GM04504 (cell line): Measurements from ENCODE around the gene FOXF1.

Source experiments
- DNase-seq: peaks from one replicate; pipeline ENCODE4 v3.0.0-alpha.2; 2012; ENCODE audit warnings: low read depth

Gene FOXF1

GRCh38 chr16:86492961-86493629, 17.2 kb upstream of the FOXF1 start:
- no peak for DNase-seq

GRCh38 chr16:86494039-86494564, 16.2 kb upstream of the FOXF1 start:
- no peak for DNase-seq

GRCh38 chr16:86494565-86495356, 15.6 kb upstream of the FOXF1 start:
- DNase-seq = no peak

GRCh38 chr16:86495357-86495701, 15.0 kb upstream of the FOXF1 start:
- DNase-seq = no peak

- DNase-seq = no peak
Measured at GRCh38 chr16:86495756-86496261, 14.5 kb upstream of the FOXF1 start.

GRCh38 chr16:86496262-86496928, 13.9 kb upstream of the FOXF1 start:
- no peak for DNase-seq

- DNase-seq = no peak
Measured at GRCh38 chr16:86496929-86497461, 13.3 kb upstream of the FOXF1 start.

GRCh38 chr16:86497551-86498021, 12.7 kb upstream of the FOXF1 start:
- no peak for DNase-seq

GRCh38 chr16:86498155-86498670, 12.1 kb upstream of the FOXF1 start:
- DNase-seq = no peak

GRCh38 chr16:86498671-86499439, 11.5 kb upstream of the FOXF1 start:
- DNase-seq = no peak

GRCh38 chr16:86499440-86499786, 10.9 kb upstream of the FOXF1 start:
- no peak for DNase-seq

- DNase-seq = no peak
Measured at GRCh38 chr16:86499889-86500707, 10.2 kb upstream of the FOXF1 start.

GRCh38 chr16:86500708-86501510, 9.4 kb upstream of the FOXF1 start:
- no peak for DNase-seq

- DNase-seq = no peak
Measured at GRCh38 chr16:86501989-86502855, 8.1 kb upstream of the FOXF1 start.

- DNase-seq = no peak
Measured at GRCh38 chr16:86502856-86503748, 7.2 kb upstream of the FOXF1 start.

GRCh38 chr16:86503830-86504229, 6.5 kb upstream of the FOXF1 start:
- DNase-seq = no peak

GRCh38 chr16:86504315-86505184, 5.8 kb upstream of the FOXF1 start:
- no peak for DNase-seq
